Heart left ventricle (tissue), 13 donors: Measurements from ENCODE around the gene HDGFL2.

ENCODE experiments used
- CTCF ChIP-seq, 12 donors: fragments of 200-600 bp; sonication (generic) in 4 of 12; IDR thresholded peaks; one replicate each; pipeline versions ENCODE4 v1.5.0 to v1.8.0; 2018 to 2022; ENCODE audit warnings: antibody characterized with exemption in 12 of 12, mild to moderate bottlenecking in 5 of 12
- POLR2A ChIP-seq, 2 donors: fragments of 450-650 bp; IDR thresholded peaks; one replicate each; pipeline ENCODE4 v1.6.1; 2017; ENCODE audit warnings: antibody characterized with exemption in 2 of 2, mild to moderate bottlenecking in 2 of 2, moderate library complexity in 2 of 2
- donor health status: ischemic (EF 13 %, LVEDD 7.1; RV severe dilation, severe dysfunction).
- donor health status: DM: no; HTN: yes; CAD: no.
- donor health status: DM: no; HTN: no; CAD: no.
- donor health status: ischemic (EF 25% LVEDD 6.9; RV normal size, moderate dysfunction).
- donor health status: ischemic (EF 25% LVEDD 5.7; RV mildly dilated, moderate dysfunction).
- donor health status: ischemic (EF 35%, LVEDD 5.7; RV mildly dilated, moderate dysfunction).
- donor health status: nonischemic (EF 11% LVEDD 7.7; RV severe dilation, severe dysfunction).
- donor health status: DM: yes; HTN: yes; CAD: no.
- donor health status: PGD.
- donor health status: ischemic (EF 29% LVEDD 5.4; RV normal size, mild dysfunction).
- donor health status: nonischemic (EF 23%, LVEDD 6.1; RV moderate dilation, normal function).

GRCh38 chr19:4542896-4543841, 71.1 kb downstream of the HDGFL2 start:
- TF ChIP-seq CTCF (IDR thresholded peaks at IDR 0.05) (no peak), POLR2A (IDR thresholded peaks at IDR 0.05) (no peak)
